Activated CD8-positive, alpha-beta T cell treated with anti-CD3 and anti-CD28 coated beads for 36 hours (primary cell): ENCODE measurements around the gene TET2. TPM values are rescaled to one million over a fixed set of nuclear protein-coding genes. Genes with fewer than 3 reads are reported as not detected.

Experiments used
- ATAC-seq: fragments of 200-7000 bp; cut with Tn5 transposase; one replicate; pipeline ENCODE4 v1.10.0; 2021; ENCODE audit warnings: mild to moderate bottlenecking, moderate library complexity
- CTCF ChIA-PET: fragments of 350-600 bp; sonication (Branson Sonifier 250); formaldehyde crosslinking; loops from one replicate; lab custom pipeline; 2021; ENCODE audit warnings: antibody characterized with exemption; lab: Charles Lee
- POLR2A ChIA-PET: fragments of 350-600 bp; sonication (Branson Sonifier 250); formaldehyde crosslinking; loops from one replicate; lab custom pipeline; 2021; ENCODE audit warnings: antibody characterized with exemption; lab: Charles Lee
- DNase-seq: peaks from one replicate; pipeline ENCODE4 v3.0.0-alpha.2; 2020
- H3K27ac Mint-ChIP-seq: one replicate; pipeline ENCODE4 v1.8.0; 2021; ENCODE audit warnings: mild to moderate bottlenecking, mixed read lengths
- H3K27me3 Mint-ChIP-seq: one replicate; pipeline ENCODE4 v1.8.0; 2021; ENCODE audit warnings: mixed read lengths
- H3K36me3 Mint-ChIP-seq: one replicate; pipeline ENCODE4 v1.8.0; 2021; ENCODE audit warnings: low read depth, mixed read lengths
- H3K4me1 Mint-ChIP-seq: one replicate; pipeline ENCODE4 v1.8.0; 2021; ENCODE audit warnings: low read depth, mixed read lengths
- H3K4me3 Mint-ChIP-seq: one replicate; pipeline ENCODE4 v1.8.0; 2021; ENCODE audit warnings: mild to moderate bottlenecking, moderate library complexity, mixed read lengths
- H3K9me3 Mint-ChIP-seq: one replicate; pipeline ENCODE4 v1.8.0; 2021; ENCODE audit warnings: mixed read lengths
- CTCF ChIP-seq: fragments of 200-600 bp; IDR thresholded peaks from one replicate; pipeline ENCODE4 v1.8.0; 2022; ENCODE audit warnings: antibody characterized with exemption, mild to moderate bottlenecking
- intact Hi-C: fragments of 100-400 bp; cut with micrococcal nuclease; formaldehyde crosslinking; loops from one replicate; pipeline ENCODE4 v1.10.0; 2022
- total RNA-seq, 2 experiments: library from RNA; stranded (reverse); gene quantifications; one replicate each; pipeline ENCODE4 v1.2.3, GENCODE V29; 2021

Gene TET2
- total RNA-seq, 2 experiments from 2014 or later: 31.3 to 36.0 TPM

DNA sequence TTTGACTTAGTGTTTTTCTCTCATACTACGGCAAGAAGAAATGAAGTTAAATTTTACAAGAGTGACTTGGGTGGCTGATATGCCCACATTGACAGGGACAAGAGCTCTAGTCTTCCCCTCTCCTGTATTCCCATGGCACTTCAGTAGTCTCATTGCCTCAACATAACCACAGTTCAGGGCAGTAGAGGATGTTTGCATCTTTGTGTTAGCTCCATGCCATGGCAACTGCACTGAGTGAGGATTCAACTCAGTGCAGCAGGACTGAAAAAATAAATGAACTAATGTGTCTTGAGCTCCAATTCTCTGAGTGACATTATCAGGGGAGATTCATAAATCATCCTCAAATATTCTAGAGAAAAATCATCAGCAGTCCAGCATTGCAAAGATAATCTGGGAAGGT, 78.8 kb downstream of the TET2 start:
- H3K4me1 Mint-ChIP-seq: peaks cover 18% of the 10 kb centered on the region
- H3K9me3 Mint-ChIP-seq: peaks cover 2% of the 10 kb centered on the region
- H3K27me3 Mint-ChIP-seq: no peaks in the 10 kb centered on the region
- ATAC-seq (no peak), DNase-seq (no peak)
- POLR2A ChIA-PET: no interaction called here
- H3K4me3 Mint-ChIP-seq: no peak overlapping the region
- TF ChIP-seq CTCF: no peak
- no peak overlapping the region for H3K27ac Mint-ChIP-seq
- intact Hi-C loops: no loop called here
- peaks cover 8% of the 10 kb centered on the region for H3K36me3 Mint-ChIP-seq
- CTCF ChIA-PET: interaction anchor here (1.8 kb wide), 1 partner anchor 24 kb away, joined by 4 read pairs; no protein-coding TSS in a partner anchor

- ChIA-PET CTCF (no interaction called here), POLR2A (no interaction called here)
- Mint-ChIP-seq H3K4me3 (no peak overlapping the region), H3K27ac (no peak overlapping the region), H3K27me3 (no peaks in the 10 kb centered on the region), H3K4me1 (peaks cover 17% of the 10 kb centered on the region), H3K36me3 (peaks cover 6% of the 10 kb centered on the region), H3K9me3 (peaks cover 2% of the 10 kb centered on the region)
- no peak for ATAC-seq
- no peak for TF ChIP-seq CTCF
- DNase-seq: no peak
- intact Hi-C loops: no loop called here
Observed at GRCh38 chr4:105227054-105227453, 80.4 kb downstream of the TET2 start.

- Mint-ChIP-seq H3K27ac (no peak overlapping the region), H3K9me3 (no peaks in the 10 kb centered on the region), H3K36me3 (peaks cover 22% of the 10 kb centered on the region), H3K27me3 (no peaks in the 10 kb centered on the region), H3K4me3 (no peak overlapping the region), H3K4me1 (peaks cover 7% of the 10 kb centered on the region)
- intact Hi-C loops: no loop called here
- DNase-seq (no peak), ATAC-seq (no peak)
- ChIA-PET CTCF (interaction anchor here (0.7 kb wide), 1 partner anchor 70 kb away, joined by 3 read pairs; no protein-coding TSS in a partner anchor), POLR2A (no interaction called here)
- TF ChIP-seq CTCF: no peak
Observed at GRCh38 chr4:105230287-105230686, 83.6 kb downstream of the TET2 start.

DNA sequence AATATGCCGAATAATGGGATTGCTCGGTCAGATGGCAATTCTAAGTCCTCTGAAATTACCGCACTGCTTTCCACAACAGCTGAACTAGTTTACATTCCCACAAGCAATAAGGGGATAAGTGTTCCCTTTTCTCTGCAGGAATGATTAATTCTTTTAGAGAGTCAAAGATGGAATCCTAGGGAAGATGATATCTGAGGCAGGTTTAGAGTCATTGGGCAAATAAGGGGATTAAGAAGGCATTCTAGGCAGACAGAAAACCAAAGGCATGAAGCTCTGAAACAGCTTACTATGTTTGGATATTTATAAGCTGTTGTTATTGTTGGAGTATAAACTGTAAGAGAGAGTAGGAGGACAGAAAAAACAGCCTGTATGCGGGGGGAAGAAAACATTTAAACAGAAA, 85.7 kb downstream of the TET2 start:
- ChIA-PET CTCF (no interaction called here), POLR2A (no interaction called here)
- DNase-seq: no peak
- intact Hi-C loops: no loop called here
- H3K9me3 Mint-ChIP-seq: no peaks in the 10 kb centered on the region
- TF ChIP-seq CTCF: no peak
- no peaks in the 10 kb centered on the region for H3K27me3 Mint-ChIP-seq
- ATAC-seq: no peak
- peaks cover 40% of the 10 kb centered on the region for H3K36me3 Mint-ChIP-seq
- peaks cover 15% of the 10 kb centered on the region for H3K4me1 Mint-ChIP-seq
- H3K27ac Mint-ChIP-seq: no peak overlapping the region
- no peak overlapping the region for H3K4me3 Mint-ChIP-seq

DNA sequence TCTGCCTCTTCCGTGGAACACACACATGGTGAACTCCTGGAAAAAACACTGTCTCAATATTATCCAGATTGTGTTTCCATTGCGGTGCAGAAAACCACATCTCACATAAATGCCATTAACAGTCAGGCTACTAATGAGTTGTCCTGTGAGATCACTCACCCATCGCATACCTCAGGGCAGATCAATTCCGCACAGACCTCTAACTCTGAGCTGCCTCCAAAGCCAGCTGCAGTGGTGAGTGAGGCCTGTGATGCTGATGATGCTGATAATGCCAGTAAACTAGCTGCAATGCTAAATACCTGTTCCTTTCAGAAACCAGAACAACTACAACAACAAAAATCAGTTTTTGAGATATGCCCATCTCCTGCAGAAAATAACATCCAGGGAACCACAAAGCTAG, 87.9 kb downstream of the TET2 start:
- H3K27me3 Mint-ChIP-seq: no peaks in the 10 kb centered on the region
- H3K27ac Mint-ChIP-seq: no peak overlapping the region
- intact Hi-C loops: no loop called here
- ChIA-PET POLR2A (no interaction called here), CTCF (no interaction called here)
- H3K4me3 Mint-ChIP-seq: no peak overlapping the region
- DNase-seq (no peak), ATAC-seq (no peak)
- peaks cover 56% of the 10 kb centered on the region for H3K36me3 Mint-ChIP-seq
- no peak for TF ChIP-seq CTCF
- no peaks in the 10 kb centered on the region for H3K9me3 Mint-ChIP-seq
- peaks cover 15% of the 10 kb centered on the region for H3K4me1 Mint-ChIP-seq
